ENCODE results near the gene TOLLIP.

- TF ChIP-seq CTCF (IDR thresholded peaks at IDR 0.05) (no peak), POLR2A (IDR thresholded peaks at IDR 0.05) (no peak)
These were observed 7.4 kb downstream of the TOLLIP start for GRCh38 chr11:1302041-1302460.

Data from right lobe of liver (tissue), 4 donors.